ENCODE measurements around the gene ZMYND8. TPM values are rescaled to one million over a fixed set of nuclear protein-coding genes. Genes with fewer than 3 reads are reported as not detected.
"Not testable (repeated sequence)": the region's sequence is repeated elsewhere in the genome, so short reads cannot be mapped to it uniquely, and the experiment has no call there.

The ZMYND8 gene
- total RNA-seq, 1 donor from 2014 or later, result 57.6 TPM

- intact Hi-C loops (cut with DNase I), result no loop called here
- ATAC-seq, result no peak
These were observed 36.2 kb upstream of the ZMYND8 start for GRCh38 chr20:47392721-47393073.

GRCh38 chr20:47392015-47392720 lies 35.7 kb upstream of the ZMYND8 start:
- no peak overlapping the region for H3K27ac ChIP-seq
- no peak for DNase-seq
- H3K27me3 ChIP-seq (ENCODE audit: low read depth), result no peaks in the 10 kb centered on the region

More at GRCh38 chr20:47392721-47393073, 36.2 kb upstream of the ZMYND8 start:
- no peaks in the 10 kb centered on the region for H3K36me3 ChIP-seq
- DNase-seq, result no peak
- H3K27me3 ChIP-seq (ENCODE audit: low read depth), result no peaks in the 10 kb centered on the region
- no peaks in the 10 kb centered on the region for H3K9me3 ChIP-seq
- no peak overlapping the region for H3K4me3 ChIP-seq
- H3K27ac ChIP-seq, result no peak overlapping the region
- no peaks in the 10 kb centered on the region for H3K4me1 ChIP-seq
- TF ChIP-seq CTCF (IDR thresholded peaks at IDR 0.05), result no peak

GRCh38 chr20:47391276-47392010 lies 34.9 kb upstream of the ZMYND8 start:
- no peak for DNase-seq
- Histone ChIP-seq H3K4me1 (no peaks in the 10 kb centered on the region), H3K27me3 (ENCODE audit: low read depth) (no peaks in the 10 kb centered on the region), H3K9me3 (no peaks in the 10 kb centered on the region), H3K4me3 (no peak overlapping the region), H3K36me3 (no peaks in the 10 kb centered on the region), H3K27ac (no peak overlapping the region)
- intact Hi-C loops (cut with DNase I), result no loop called here
- no peak for TF ChIP-seq CTCF (IDR thresholded peaks at IDR 0.05)
- ATAC-seq, result no peak

More at GRCh38 chr20:47392015-47392720, 35.7 kb upstream of the ZMYND8 start:
- peak; percentile 40 to 77 for ATAC-seq
- Histone ChIP-seq H3K9me3 (no peaks in the 10 kb centered on the region), H3K36me3 (no peaks in the 10 kb centered on the region), H3K4me1 (no peaks in the 10 kb centered on the region), H3K4me3 (no peak overlapping the region)
- intact Hi-C loops (cut with DNase I), result no loop called here
- no peak for TF ChIP-seq CTCF (IDR thresholded peaks at IDR 0.05)

GRCh38 chr20:47389867-47390347 lies 33.4 kb upstream of the ZMYND8 start:
- DNase-seq, result no peak
- intact Hi-C loops (cut with DNase I), result no loop called here

GRCh38 chr20:47385968-47386367 lies 29.5 kb upstream of the ZMYND8 start:
- peaks cover 18% of the 10 kb centered on the region for H3K4me1 ChIP-seq
- H3K36me3 ChIP-seq; H3K9me3 ChIP-seq; ATAC-seq; intact Hi-C loops (cut with DNase I); DNase-seq; H3K27me3 ChIP-seq (ENCODE audit: low read depth); H3K4me3 ChIP-seq; H3K27ac ChIP-seq: not testable (repeated sequence)

More at GRCh38 chr20:47389867-47390347, 33.4 kb upstream of the ZMYND8 start:
- Histone ChIP-seq H3K27ac (no peak overlapping the region), H3K9me3 (no peaks in the 10 kb centered on the region), H3K27me3 (ENCODE audit: low read depth) (no peaks in the 10 kb centered on the region), H3K4me3 (no peak overlapping the region), H3K4me1 (no peaks in the 10 kb centered on the region), H3K36me3 (no peaks in the 10 kb centered on the region)
- no peak for ATAC-seq
- no peak for TF ChIP-seq CTCF (IDR thresholded peaks at IDR 0.05)
